HEK293 (cell line): Measurements from ENCODE around the gene UGT1A6.

Experiments
- CTCF ChIA-PET: fragments of 350-600 bp; formaldehyde crosslinking; extraction: SDS; loops from one replicate; lab custom pipeline; 2021; ENCODE audit warnings: antibody characterized with exemption; lab: Yijun Ruan, JAX
- POLR2A ChIA-PET: fragments of 300-600 bp; formaldehyde crosslinking; extraction: SDS; loops from one replicate; lab custom pipeline; 2020; ENCODE audit warnings: antibody characterized with exemption, inconsistent platforms; lab: Yijun Ruan, JAX
- H3K27ac ChIP-seq: fragments of 200-500 bp; sonication (Bioruptor generic); 2 replicates; pipeline ENCODE4 v1.5.1; 2014; ENCODE audit warnings: low read depth, low read length, control low read depth, inconsistent platforms; ENCODE audit errors: extremely low read depth
- H3K36me3 ChIP-seq, 2 experiments: fragments of 200-500 bp in 1 of 2; sonication (Bioruptor generic) in 1 of 2; 1 replicate in 1 of 2; 2 replicates in 1 of 2; pipeline ENCODE4 v1.5.1; 2014 to 2017; ENCODE audit warnings: inconsistent platforms in 2 of 2, low read length in 2 of 2; ENCODE audit not compliant: control insufficient read depth in 2 of 2, insufficient read depth in 1 of 2
- H3K4me1 ChIP-seq: fragments of 200-500 bp; sonication (Bioruptor generic); 2 replicates; pipeline ENCODE4 v1.5.1; 2014; ENCODE audit warnings: mild to moderate bottlenecking, low read length, inconsistent platforms; ENCODE audit not compliant: control insufficient read depth, insufficient read depth
- H3K4me3 ChIP-seq: 2 replicates; pipeline ENCODE4 v1.5.1; 2011; ENCODE audit warnings: low read depth, mild to moderate bottlenecking, control low read depth, low read length, moderate library complexity
- H3K9me3 ChIP-seq: fragments of 200-500 bp; sonication (Bioruptor generic); 2 replicates; pipeline ENCODE4 v1.5.1; 2014; ENCODE audit warnings: low read depth, low read length, inconsistent platforms; ENCODE audit not compliant: control insufficient read depth, insufficient read depth
- IKZF3 ChIP-seq: fragments of 450-650 bp; IDR thresholded peaks from 2 replicates; pipeline ENCODE4 v1.5.0; 2018; ENCODE audit warnings: missing biosample characterization, mild to moderate bottlenecking, missing genetic modification characterization, moderate library complexity
- ZNF214 ChIP-seq: fragments of 450-650 bp; formaldehyde crosslinking; IDR thresholded peaks from 2 replicates; pipeline ENCODE4 v1.5.1; 2017; ENCODE audit warnings: missing biosample characterization, mild to moderate bottlenecking, missing genetic modification characterization, borderline replicate concordance
- ZNF274 ChIP-seq, 2 experiments: fragments of 200-500 bp in 1 of 2; fragments of 450-650 bp in 1 of 2; sonication (Bioruptor generic) in 1 of 2; formaldehyde crosslinking in 1 of 2; IDR thresholded peaks; 2 replicates each; pipeline versions ENCODE4 v1.5.1 to v1.6.1; 2014 to 2016; ENCODE audit warnings: borderline replicate concordance in 1 of 2, inconsistent platforms in 1 of 2, low read length in 1 of 2, missing biosample characterization in 1 of 2, missing genetic modification characterization in 1 of 2
- ZNF510 ChIP-seq: fragments of 450-650 bp; formaldehyde crosslinking; IDR thresholded peaks from 2 replicates; pipeline ENCODE4 v1.5.1; 2018; ENCODE audit warnings: mild to moderate bottlenecking, missing genetic modification characterization, missing biosample characterization; ENCODE audit not compliant: insufficient replicate concordance
- ZNF558 ChIP-seq: fragments of 450-650 bp; formaldehyde crosslinking; IDR thresholded peaks from 2 replicates; pipeline ENCODE4 v1.5.1; 2016; ENCODE audit warnings: missing biosample characterization, missing genetic modification characterization
- ZNF561 ChIP-seq: fragments of 450-650 bp; IDR thresholded peaks from 2 replicates; pipeline ENCODE4 v1.5.1; 2018; ENCODE audit warnings: missing biosample characterization, missing genetic modification characterization, borderline replicate concordance
- ZNF645 ChIP-seq: fragments of 450-650 bp; formaldehyde crosslinking; IDR thresholded peaks from 2 replicates; pipeline ENCODE4; 2016; ENCODE audit warnings: missing biosample characterization, missing genetic modification characterization
- ZNF658 ChIP-seq: fragments of 450-650 bp; formaldehyde crosslinking; IDR thresholded peaks from 2 replicates; pipeline ENCODE4; 2016; ENCODE audit warnings: missing biosample characterization, missing genetic modification characterization
- ZNF660 ChIP-seq: fragments of 450-650 bp; IDR thresholded peaks from 2 replicates; pipeline ENCODE4 v1.5.1; 2018; ENCODE audit warnings: missing biosample characterization, mild to moderate bottlenecking, missing genetic modification characterization
- ZNF776 ChIP-seq: fragments of 450-650 bp; formaldehyde crosslinking; IDR thresholded peaks from 2 replicates; pipeline ENCODE4 v1.5.0; 2017; ENCODE audit warnings: missing biosample characterization, missing genetic modification characterization, borderline replicate concordance
- ZSCAN16 ChIP-seq: fragments of 450-650 bp; formaldehyde crosslinking; IDR thresholded peaks from 2 replicates; pipeline ENCODE4 v1.5.1; 2016; ENCODE audit warnings: missing biosample characterization, missing genetic modification characterization
- TF ChIP-seq, protein P1 (sequence below): fragments of 450-650 bp; formaldehyde crosslinking; IDR thresholded peaks from 2 replicates; pipeline ENCODE4 v1.5.1; 2016; ENCODE audit warnings: missing biosample characterization, missing genetic modification characterization
- TF ChIP-seq, protein P2 (sequence below): fragments of 450-650 bp; IDR thresholded peaks from 2 replicates; pipeline ENCODE4 v1.5.1; 2018; ENCODE audit warnings: missing biosample characterization, mild to moderate bottlenecking, missing genetic modification characterization
- TF ChIP-seq, protein P3 (sequence below): fragments of 450-650 bp; formaldehyde crosslinking; IDR thresholded peaks from 2 replicates; pipeline ENCODE4 v1.5.1; 2016; ENCODE audit warnings: missing biosample characterization, missing genetic modification characterization, low read depth

UGT1A6 gene

GRCh38 chr2:233807215-233807865 is 114.7 kb downstream of the UGT1A6 start (continued):
- TF ChIP-seq, protein P1, sequence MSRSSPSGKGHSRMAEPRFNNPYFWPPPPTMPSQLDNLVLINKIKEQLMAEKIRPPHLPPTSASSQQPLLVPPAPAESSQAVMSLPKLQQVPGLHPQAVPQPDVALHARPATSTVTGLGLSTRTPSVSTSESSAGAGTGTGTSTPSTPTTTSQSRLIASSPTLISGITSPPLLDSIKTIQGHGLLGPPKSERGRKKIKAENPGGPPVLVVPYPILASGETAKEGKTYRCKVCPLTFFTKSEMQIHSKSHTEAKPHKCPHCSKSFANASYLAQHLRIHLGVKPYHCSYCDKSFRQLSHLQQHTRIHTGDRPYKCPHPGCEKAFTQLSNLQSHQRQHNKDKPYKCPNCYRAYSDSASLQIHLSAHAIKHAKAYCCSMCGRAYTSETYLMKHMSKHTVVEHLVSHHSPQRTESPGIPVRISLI (tag by site-specific recombination): no peak
- TF ChIP-seq, all 188 proteins: peak for 0

- ChIA-PET POLR2A (no interaction called here), CTCF (no interaction called here)
- Histone ChIP-seq H3K9me3 (no peaks in the 10 kb centered on the region), H3K4me1 (no peaks in the 10 kb centered on the region), H3K4me3 (no peak overlapping the region), H3K27ac (no peak overlapping the region), H3K36me3 (no peaks in the 10 kb centered on the region)
- TF ChIP-seq ZNF645 (tag by site-specific recombination) (no peak), ZNF558 (tag by site-specific recombination) (no peak), ZNF658 (tag by site-specific recombination) (no peak), ZNF214 (tag by site-specific recombination) (no peak), ZNF660 (tag by site-specific recombination) (no peak), ZNF776 (tag by site-specific recombination) (no peak), IKZF3 (tag by site-specific recombination) (no peak), ZNF561 (tag by site-specific recombination) (no peak), ZNF510 (tag by site-specific recombination) (no peak), ZNF274 (IDR thresholded peaks at IDR 0.05; ENCODE audit: low read length) (no peak), ZNF274 (tag by site-specific recombination; IDR thresholded peaks at IDR 0.05; ENCODE audit: borderline replicate concordance) (no peak), ZSCAN16 (tag by site-specific recombination) (no peak)
- TF ChIP-seq, protein P1 (tag by site-specific recombination): no peak
- TF ChIP-seq, protein P2, sequence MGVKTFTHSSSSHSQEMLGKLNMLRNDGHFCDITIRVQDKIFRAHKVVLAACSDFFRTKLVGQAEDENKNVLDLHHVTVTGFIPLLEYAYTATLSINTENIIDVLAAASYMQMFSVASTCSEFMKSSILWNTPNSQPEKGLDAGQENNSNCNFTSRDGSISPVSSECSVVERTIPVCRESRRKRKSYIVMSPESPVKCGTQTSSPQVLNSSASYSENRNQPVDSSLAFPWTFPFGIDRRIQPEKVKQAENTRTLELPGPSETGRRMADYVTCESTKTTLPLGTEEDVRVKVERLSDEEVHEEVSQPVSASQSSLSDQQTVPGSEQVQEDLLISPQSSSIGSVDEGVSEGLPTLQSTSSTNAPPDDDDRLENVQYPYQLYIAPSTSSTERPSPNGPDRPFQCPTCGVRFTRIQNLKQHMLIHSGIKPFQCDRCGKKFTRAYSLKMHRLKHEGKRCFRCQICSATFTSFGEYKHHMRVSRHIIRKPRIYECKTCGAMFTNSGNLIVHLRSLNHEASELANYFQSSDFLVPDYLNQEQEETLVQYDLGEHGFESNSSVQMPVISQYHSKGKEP (tag by site-specific recombination): no peak
- TF ChIP-seq, protein P3, sequence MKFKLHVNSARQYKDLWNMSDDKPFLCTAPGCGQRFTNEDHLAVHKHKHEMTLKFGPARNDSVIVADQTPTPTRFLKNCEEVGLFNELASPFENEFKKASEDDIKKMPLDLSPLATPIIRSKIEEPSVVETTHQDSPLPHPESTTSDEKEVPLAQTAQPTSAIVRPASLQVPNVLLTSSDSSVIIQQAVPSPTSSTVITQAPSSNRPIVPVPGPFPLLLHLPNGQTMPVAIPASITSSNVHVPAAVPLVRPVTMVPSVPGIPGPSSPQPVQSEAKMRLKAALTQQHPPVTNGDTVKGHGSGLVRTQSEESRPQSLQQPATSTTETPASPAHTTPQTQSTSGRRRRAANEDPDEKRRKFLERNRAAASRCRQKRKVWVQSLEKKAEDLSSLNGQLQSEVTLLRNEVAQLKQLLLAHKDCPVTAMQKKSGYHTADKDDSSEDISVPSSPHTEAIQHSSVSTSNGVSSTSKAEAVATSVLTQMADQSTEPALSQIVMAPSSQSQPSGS (tag by site-specific recombination): no peak
Observed at GRCh38 chr2:233807966-233808935, 115.6 kb downstream of the UGT1A6 start.
